ENCODE data around the gene TCF19. TPM values are rescaled to one million over a fixed set of nuclear protein-coding genes. Genes with fewer than 3 reads are reported as not detected.

The TCF19 gene
- total and polyA plus RNA-seq, 12 donors, result 1.6 to 7.3 (median 2.7) TPM

- ATAC-seq, result no peak
- intact Hi-C loops (cut with DNase I), result no loop called here
- no peak for TF ChIP-seq CTCF (IDR thresholded peaks at IDR 0.05)
These were observed 8.5 kb upstream of the TCF19 start for GRCh38 chr6:31149827-31150447.

DNA sequence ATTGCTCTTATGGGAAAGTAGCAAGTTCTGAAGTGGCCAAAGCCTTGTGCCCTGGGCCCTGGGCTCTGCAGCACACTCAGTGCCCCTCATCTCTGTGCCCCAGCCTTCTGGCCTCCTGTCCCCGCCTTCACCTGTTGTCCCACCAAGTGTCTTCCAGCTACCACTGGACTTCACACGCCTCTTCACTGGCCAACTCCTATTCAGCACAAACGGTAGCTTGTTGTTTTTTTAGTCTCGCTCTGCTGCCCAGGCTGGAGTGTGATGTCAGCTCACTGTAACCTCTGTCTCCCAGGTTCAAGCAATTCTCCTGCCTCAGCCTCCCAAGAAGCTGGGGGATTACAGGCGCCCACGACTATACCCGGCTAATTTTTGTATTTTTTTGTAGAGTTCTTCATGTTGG lies 5.6 kb upstream of the TCF19 start:
- WGBS, 2 donors, result 89 to 95% methylated on average over 7 of the region's 7 CpGs
- Histone ChIP-seq H3K27ac (no peak overlapping the region), H3K36me3 (peaks cover 0 to 66% (median 0%) of the 10 kb centered on the region in 9 donors), H3K4me3 (no peak overlapping the region), H3K27me3 (no peaks in the 10 kb centered on the region), H3K4me1 (peaks cover 3 to 11% (median 7%) of the 10 kb centered on the region in 9 donors), H3K9me3 (no peaks in the 10 kb centered on the region)
- ATAC-seq (no peak), DNase-seq (no peak)
- intact Hi-C loops (cut with DNase I), result no loop called here
- no peak for TF ChIP-seq CTCF (IDR thresholded peaks at IDR 0.05)

More at GRCh38 chr6:31149827-31150447, 8.5 kb upstream of the TCF19 start:
- Histone ChIP-seq H3K27me3 (no peaks in the 10 kb centered on the region), H3K4me3 (no peak overlapping the region), H3K36me3 (peaks cover 0 to 70% (median under 1%) of the 10 kb centered on the region in 9 donors), H3K4me1 (no peaks in the 10 kb centered on the region), H3K9me3 (no peaks in the 10 kb centered on the region), H3K27ac (no peak overlapping the region)
- WGBS, 2 donors, result 95% methylated on average over 6 of the region's 6 CpGs
- no peak for DNase-seq

DNA sequence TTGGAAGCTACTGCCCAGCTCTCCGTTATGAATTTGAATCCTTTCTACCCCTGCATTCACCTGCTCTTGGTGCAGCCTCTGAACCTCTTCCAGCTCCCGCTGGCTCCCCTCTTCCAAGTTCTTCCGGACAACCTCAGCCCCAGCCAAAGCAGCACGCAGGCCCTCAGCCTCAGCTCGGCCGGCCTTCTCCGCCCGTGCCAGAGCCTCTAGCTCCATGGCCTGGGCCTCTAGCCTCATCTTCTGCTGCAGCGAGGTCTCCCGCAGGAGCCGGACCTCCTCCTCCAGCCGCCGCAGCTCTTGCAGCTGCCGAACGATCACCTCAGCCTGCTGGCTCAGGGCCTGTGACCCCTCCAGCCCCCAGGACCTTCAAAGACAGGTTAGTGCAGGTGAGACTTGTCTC lies 4.0 kb upstream of the TCF19 start:
- Histone ChIP-seq H3K9me3 (no peaks in the 10 kb centered on the region), H3K36me3 (peaks cover 0 to 53% (median 0%) of the 10 kb centered on the region in 9 donors), H3K27me3 (no peaks in the 10 kb centered on the region), H3K4me1 (peaks cover 3 to 20% (median 16%) of the 10 kb centered on the region in 9 donors), H3K4me3 (no peak overlapping the region), H3K27ac (no peak overlapping the region)
- intact Hi-C loops (cut with DNase I), result no loop called here
- TF ChIP-seq CTCF (IDR thresholded peaks at IDR 0.05), result no peak
- ATAC-seq (no peak), DNase-seq (no peak)
- 87 to 97% methylated on average over 15 of the region's 15 CpGs for WGBS, 2 donors

- Histone ChIP-seq H3K4me1 (peaks cover 3 to 32% (median 21%) of the 10 kb centered on the region in 9 donors), H3K36me3 (peaks cover 0 to 40% (median 0%) of the 10 kb centered on the region in 9 donors), H3K4me3 (no peak overlapping the region), H3K9me3 (no peaks in the 10 kb centered on the region), H3K27ac (no peak overlapping the region), H3K27me3 (no peaks in the 10 kb centered on the region)
- no peak for TF ChIP-seq CTCF (IDR thresholded peaks at IDR 0.05)
- WGBS, 2 donors, result 94 to 97% methylated on average over 7 of the region's 7 CpGs
- intact Hi-C loops (cut with DNase I), result loop anchor here in 1 of 10 donors (5.0 kb wide), 1 partner anchor 36 kb away; no protein-coding TSS in a partner anchor
- DNase-seq (no peak), ATAC-seq (no peak)
These were observed 1.7 kb upstream of the TCF19 start for GRCh38 chr6:31156641-31157040.
